WTC11 (cell line): ENCODE data around the gene PLTP.

Experiments
- ATF2 ChIP-seq: sonication (generic); formaldehyde crosslinking; IDR thresholded peaks from 2 replicates; pipeline ENCODE4 v1.8.1; 2022; ENCODE audit warnings: low read depth, missing genetic modification reagents, borderline replicate concordance
- CREB1 ChIP-seq: sonication (generic); formaldehyde crosslinking; IDR thresholded peaks from 2 replicates; pipeline ENCODE4 v1.8.0; 2023; ENCODE audit warnings: mild to moderate bottlenecking, missing genetic modification reagents
- ELF4 ChIP-seq: sonication (generic); formaldehyde crosslinking; IDR thresholded peaks from 2 replicates; pipeline ENCODE4 v1.8.1; 2022; ENCODE audit warnings: low read depth, mild to moderate bottlenecking, moderate library complexity, missing genetic modification reagents
- JUN ChIP-seq: sonication (generic); formaldehyde crosslinking; IDR thresholded peaks from 2 replicates; pipeline ENCODE4 v1.8.0; 2023; ENCODE audit warnings: mild to moderate bottlenecking, missing genetic modification reagents
- MXD4 ChIP-seq: fragments of 250-450 bp; sonication (Bioruptor Pico); IDR thresholded peaks from 2 replicates; pipeline ENCODE4 v1.8.0; 2021; ENCODE audit warnings: mild to moderate bottlenecking, moderate library complexity, borderline replicate concordance
- SP1 ChIP-seq: sonication (generic); formaldehyde crosslinking; conservative IDR thresholded peaks from 2 replicates; pipeline ENCODE4 v1.8.1; 2022; ENCODE audit warnings: missing genetic modification reagents
- ZNF317 ChIP-seq: sonication (generic); formaldehyde crosslinking; IDR thresholded peaks from 2 replicates; pipeline ENCODE4 v1.8.1; 2023; ENCODE audit warnings: low read depth, mild to moderate bottlenecking, moderate library complexity, missing genetic modification reagents, borderline replicate concordance
- TF ChIP-seq, protein P1 (sequence below): fragments of 200-600 bp; IDR thresholded peaks from 2 replicates; pipeline ENCODE4 v1.8.0; 2022; ENCODE audit warnings: antibody characterized with exemption
- TF ChIP-seq, protein P2 (sequence below): sonication (generic); formaldehyde crosslinking; conservative IDR thresholded peaks from 2 replicates; pipeline ENCODE4 v1.8.1; 2022; ENCODE audit warnings: mild to moderate bottlenecking, missing genetic modification reagents
- TF ChIP-seq, protein P3 (sequence below): sonication (generic); formaldehyde crosslinking; conservative IDR thresholded peaks from 2 replicates; pipeline ENCODE4 v1.8.1; 2023; ENCODE audit warnings: mild to moderate bottlenecking, low read depth, missing genetic modification reagents, moderate library complexity

DNA sequence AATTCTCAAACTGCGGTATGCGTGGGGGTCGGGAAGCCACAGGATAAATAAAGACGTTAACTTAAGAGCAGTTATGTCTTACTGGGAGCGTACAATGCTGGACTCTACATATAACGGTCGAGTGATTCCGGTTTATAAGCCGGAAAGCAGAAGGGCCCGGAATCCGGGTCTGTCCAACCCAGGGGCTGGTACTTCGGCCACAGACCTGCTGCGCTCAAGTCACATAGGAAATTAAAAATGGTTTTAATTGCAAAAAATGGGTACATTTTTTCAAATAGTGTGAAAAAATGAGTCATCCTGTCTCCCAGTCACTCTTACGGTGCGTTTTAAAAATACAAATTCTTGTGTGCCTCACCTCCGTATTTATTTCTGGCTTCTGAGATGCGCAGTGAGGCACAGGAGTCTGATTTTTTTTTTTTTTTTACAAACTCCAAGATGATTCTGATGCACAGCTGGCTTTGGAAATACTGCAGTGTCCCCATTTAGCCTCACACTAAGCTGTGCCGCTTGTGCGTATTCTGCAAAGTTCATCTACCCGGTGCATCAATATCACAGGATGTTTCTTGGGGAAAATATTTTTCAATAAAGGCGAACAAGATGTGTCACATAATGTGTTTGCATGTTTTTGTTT lies 23.6 kb upstream of the PLTP start:
- TF ChIP-seq CREB1 (CRISPR knock-in tag), result no peak
- no peak for TF ChIP-seq SP1
- TF ChIP-seq ELF4 (CRISPR knock-in tag), result no peak
- TF ChIP-seq, protein P1, sequence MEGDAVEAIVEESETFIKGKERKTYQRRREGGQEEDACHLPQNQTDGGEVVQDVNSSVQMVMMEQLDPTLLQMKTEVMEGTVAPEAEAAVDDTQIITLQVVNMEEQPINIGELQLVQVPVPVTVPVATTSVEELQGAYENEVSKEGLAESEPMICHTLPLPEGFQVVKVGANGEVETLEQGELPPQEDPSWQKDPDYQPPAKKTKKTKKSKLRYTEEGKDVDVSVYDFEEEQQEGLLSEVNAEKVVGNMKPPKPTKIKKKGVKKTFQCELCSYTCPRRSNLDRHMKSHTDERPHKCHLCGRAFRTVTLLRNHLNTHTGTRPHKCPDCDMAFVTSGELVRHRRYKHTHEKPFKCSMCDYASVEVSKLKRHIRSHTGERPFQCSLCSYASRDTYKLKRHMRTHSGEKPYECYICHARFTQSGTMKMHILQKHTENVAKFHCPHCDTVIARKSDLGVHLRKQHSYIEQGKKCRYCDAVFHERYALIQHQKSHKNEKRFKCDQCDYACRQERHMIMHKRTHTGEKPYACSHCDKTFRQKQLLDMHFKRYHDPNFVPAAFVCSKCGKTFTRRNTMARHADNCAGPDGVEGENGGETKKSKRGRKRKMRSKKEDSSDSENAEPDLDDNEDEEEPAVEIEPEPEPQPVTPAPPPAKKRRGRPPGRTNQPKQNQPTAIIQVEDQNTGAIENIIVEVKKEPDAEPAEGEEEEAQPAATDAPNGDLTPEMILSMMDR, result no peak
- TF ChIP-seq, protein P2, sequence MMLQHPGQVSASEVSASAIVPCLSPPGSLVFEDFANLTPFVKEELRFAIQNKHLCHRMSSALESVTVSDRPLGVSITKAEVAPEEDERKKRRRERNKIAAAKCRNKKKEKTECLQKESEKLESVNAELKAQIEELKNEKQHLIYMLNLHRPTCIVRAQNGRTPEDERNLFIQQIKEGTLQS (CRISPR knock-in tag), result no peak
- TF ChIP-seq, protein P3, sequence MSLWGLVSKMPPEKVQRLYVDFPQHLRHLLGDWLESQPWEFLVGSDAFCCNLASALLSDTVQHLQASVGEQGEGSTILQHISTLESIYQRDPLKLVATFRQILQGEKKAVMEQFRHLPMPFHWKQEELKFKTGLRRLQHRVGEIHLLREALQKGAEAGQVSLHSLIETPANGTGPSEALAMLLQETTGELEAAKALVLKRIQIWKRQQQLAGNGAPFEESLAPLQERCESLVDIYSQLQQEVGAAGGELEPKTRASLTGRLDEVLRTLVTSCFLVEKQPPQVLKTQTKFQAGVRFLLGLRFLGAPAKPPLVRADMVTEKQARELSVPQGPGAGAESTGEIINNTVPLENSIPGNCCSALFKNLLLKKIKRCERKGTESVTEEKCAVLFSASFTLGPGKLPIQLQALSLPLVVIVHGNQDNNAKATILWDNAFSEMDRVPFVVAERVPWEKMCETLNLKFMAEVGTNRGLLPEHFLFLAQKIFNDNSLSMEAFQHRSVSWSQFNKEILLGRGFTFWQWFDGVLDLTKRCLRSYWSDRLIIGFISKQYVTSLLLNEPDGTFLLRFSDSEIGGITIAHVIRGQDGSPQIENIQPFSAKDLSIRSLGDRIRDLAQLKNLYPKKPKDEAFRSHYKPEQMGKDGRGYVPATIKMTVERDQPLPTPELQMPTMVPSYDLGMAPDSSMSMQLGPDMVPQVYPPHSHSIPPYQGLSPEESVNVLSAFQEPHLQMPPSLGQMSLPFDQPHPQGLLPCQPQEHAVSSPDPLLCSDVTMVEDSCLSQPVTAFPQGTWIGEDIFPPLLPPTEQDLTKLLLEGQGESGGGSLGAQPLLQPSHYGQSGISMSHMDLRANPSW (CRISPR knock-in tag), result no peak
- TF ChIP-seq JUN (CRISPR knock-in tag), result no peak
- TF ChIP-seq ZNF317 (CRISPR knock-in tag), result no peak
- no peak for TF ChIP-seq ATF2 (CRISPR knock-in tag)
- no peak for TF ChIP-seq MXD4
